Measurements from ENCODE around the gene HK1. TPM values are rescaled to one million over a fixed set of nuclear protein-coding genes. Genes with fewer than 3 reads are reported as not detected.

The HK1 gene
- total RNA-seq, 1 donor from 2014 or later = 182 TPM

GRCh38 chr10:69419096-69419743 is 140.9 kb downstream of the HK1 start:
- FAIRE-seq = no peak
- Histone ChIP-seq H3K27me3 (ENCODE audit: control insufficient read depth, insufficient read depth, low read length) (no peaks in the 10 kb centered on the region), H3K36me3 (ENCODE audit: control insufficient read depth, insufficient read depth, low read length) (no peaks in the 10 kb centered on the region), H3K4me3 (ENCODE audit: low read depth, low read length) (no peak overlapping the region)
- DNase-seq (ENCODE audit: low read depth) = no peak
- TF ChIP-seq CTCF (IDR thresholded peaks at IDR 0.05; ENCODE audit: insufficient read depth, low read length, severe bottlenecking) = no peak

GRCh38 chr10:69419744-69420126 is 141.4 kb downstream of the HK1 start:
- FAIRE-seq (no peak), DNase-seq (ENCODE audit: low read depth) (no peak)
- Histone ChIP-seq H3K36me3 (ENCODE audit: control insufficient read depth, insufficient read depth, low read length) (no peaks in the 10 kb centered on the region), H3K27me3 (ENCODE audit: control insufficient read depth, insufficient read depth, low read length) (no peaks in the 10 kb centered on the region), H3K4me3 (ENCODE audit: low read depth, low read length) (no peak overlapping the region)
- no peak for TF ChIP-seq CTCF (IDR thresholded peaks at IDR 0.05; ENCODE audit: insufficient read depth, low read length, severe bottlenecking)

- no peak overlapping the region for H3K4me3 ChIP-seq (ENCODE audit: low read depth, low read length)
- no peaks in the 10 kb centered on the region for H3K27me3 ChIP-seq (ENCODE audit: control insufficient read depth, insufficient read depth, low read length)
- DNase-seq (ENCODE audit: low read depth) (peak; percentile 56), FAIRE-seq (no peak)
- H3K36me3 ChIP-seq (ENCODE audit: control insufficient read depth, insufficient read depth, low read length) = no peaks in the 10 kb centered on the region
- no peak for TF ChIP-seq CTCF (IDR thresholded peaks at IDR 0.05; ENCODE audit: insufficient read depth, low read length, severe bottlenecking)
Measured at GRCh38 chr10:69421611-69422308, 143.5 kb downstream of the HK1 start.

GRCh38 chr10:69422676-69423075 is 144.4 kb downstream of the HK1 start:
- Histone ChIP-seq H3K4me3 (ENCODE audit: low read depth, low read length) (no peak overlapping the region), H3K36me3 (ENCODE audit: control insufficient read depth, insufficient read depth, low read length) (no peaks in the 10 kb centered on the region), H3K27me3 (ENCODE audit: control insufficient read depth, insufficient read depth, low read length) (no peaks in the 10 kb centered on the region)
- FAIRE-seq (no peak), DNase-seq (ENCODE audit: low read depth) (no peak)
- no peak for TF ChIP-seq CTCF (IDR thresholded peaks at IDR 0.05; ENCODE audit: insufficient read depth, low read length, severe bottlenecking)

- DNase-seq (ENCODE audit: low read depth) = no peak
- FAIRE-seq = no peak
- no peak for TF ChIP-seq CTCF (IDR thresholded peaks at IDR 0.05; ENCODE audit: insufficient read depth, low read length, severe bottlenecking)
- Histone ChIP-seq H3K4me3 (ENCODE audit: low read depth, low read length) (no peak overlapping the region), H3K36me3 (ENCODE audit: control insufficient read depth, insufficient read depth, low read length) (no peaks in the 10 kb centered on the region), H3K27me3 (ENCODE audit: control insufficient read depth, insufficient read depth, low read length) (no peaks in the 10 kb centered on the region)
Measured at GRCh38 chr10:69425041-69425440, 146.7 kb downstream of the HK1 start.
